LNCAP (cell line): ENCODE measurements around the gene NCEH1.
A peak's percentile ranks its signal among the peaks of the same experiment; 100 is the strongest.

ENCODE experiments used
- TF ChIP-seq, protein P1 (sequence below): fragments of 450-650 bp; IDR thresholded peaks from 2 replicates; pipeline ENCODE4 v1.5.1; 2017; ENCODE audit warnings: mild to moderate bottlenecking

The NCEH1 gene

DNA sequence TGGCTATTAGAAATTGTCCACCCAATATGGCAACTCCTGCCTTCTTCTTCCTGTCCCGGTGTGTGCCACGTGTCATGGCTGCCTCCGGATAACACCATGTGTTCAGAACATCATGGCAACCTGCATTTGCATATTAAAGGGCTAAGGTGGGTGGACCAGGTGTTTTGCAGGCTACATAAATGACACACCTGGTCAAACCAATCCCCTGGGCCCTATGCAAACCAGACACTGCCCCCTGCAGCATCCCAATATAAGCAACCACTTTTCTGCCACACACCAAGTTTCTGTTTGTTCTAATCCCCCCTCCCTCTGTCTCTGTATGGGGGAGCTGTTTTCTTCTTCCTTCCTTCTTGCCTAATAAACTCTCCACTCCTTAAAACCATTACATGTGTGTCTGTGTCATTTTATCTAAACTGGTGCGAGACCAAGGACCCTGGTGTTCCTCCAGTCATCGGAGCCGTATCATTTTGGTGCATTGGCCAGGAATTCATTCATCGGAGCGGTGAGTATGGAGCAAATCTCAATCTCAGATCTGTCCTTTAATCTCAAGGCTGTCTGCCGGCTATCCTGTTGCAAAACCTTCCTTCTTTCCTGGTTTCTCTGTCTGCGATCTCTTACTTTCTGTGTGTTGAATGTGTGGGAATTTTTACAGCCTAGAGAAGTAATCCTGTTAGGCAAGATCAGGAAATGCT is 44.5 kb downstream of the NCEH1 start:
- TF ChIP-seq, protein P1, sequence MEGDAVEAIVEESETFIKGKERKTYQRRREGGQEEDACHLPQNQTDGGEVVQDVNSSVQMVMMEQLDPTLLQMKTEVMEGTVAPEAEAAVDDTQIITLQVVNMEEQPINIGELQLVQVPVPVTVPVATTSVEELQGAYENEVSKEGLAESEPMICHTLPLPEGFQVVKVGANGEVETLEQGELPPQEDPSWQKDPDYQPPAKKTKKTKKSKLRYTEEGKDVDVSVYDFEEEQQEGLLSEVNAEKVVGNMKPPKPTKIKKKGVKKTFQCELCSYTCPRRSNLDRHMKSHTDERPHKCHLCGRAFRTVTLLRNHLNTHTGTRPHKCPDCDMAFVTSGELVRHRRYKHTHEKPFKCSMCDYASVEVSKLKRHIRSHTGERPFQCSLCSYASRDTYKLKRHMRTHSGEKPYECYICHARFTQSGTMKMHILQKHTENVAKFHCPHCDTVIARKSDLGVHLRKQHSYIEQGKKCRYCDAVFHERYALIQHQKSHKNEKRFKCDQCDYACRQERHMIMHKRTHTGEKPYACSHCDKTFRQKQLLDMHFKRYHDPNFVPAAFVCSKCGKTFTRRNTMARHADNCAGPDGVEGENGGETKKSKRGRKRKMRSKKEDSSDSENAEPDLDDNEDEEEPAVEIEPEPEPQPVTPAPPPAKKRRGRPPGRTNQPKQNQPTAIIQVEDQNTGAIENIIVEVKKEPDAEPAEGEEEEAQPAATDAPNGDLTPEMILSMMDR = peak; percentile 31; the same call in 1 of the 2 replicates

DNA sequence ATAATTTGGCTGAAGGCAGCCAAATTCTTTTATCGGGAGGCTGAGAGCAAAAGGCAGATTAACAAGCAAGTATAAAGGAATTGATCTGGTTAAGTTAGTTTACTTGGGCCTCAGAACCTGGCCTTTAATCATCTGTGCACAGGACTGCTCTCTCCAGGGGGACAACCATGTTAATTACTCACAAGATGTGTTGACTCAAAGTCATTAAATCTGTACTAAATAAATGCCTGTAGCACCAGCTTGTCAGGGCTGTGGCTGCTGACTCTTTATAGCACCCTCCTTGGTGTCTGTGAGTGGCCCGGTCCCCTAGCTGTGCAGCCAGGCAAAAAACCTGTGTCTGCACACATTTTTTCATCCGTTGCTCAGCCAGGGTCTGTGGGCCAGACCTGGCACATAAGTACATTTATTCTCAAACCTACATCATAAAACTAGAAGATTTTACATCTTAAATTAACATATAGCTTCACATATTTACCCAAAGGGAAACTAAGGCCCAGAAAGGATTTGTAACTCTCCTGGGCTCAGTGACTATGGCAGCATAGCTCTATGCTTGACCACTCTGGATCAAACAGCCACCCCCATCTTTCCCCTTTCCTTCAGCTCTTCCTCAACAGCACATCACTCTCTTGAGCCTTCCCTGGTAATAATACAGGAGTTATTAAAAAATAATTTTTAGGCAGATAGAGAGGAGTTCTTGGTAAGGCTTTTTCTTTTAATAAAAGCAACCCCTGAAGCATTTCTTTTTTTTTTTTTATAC is 51.4 kb downstream of the NCEH1 start:
- TF ChIP-seq, protein P1 = no peak

DNA sequence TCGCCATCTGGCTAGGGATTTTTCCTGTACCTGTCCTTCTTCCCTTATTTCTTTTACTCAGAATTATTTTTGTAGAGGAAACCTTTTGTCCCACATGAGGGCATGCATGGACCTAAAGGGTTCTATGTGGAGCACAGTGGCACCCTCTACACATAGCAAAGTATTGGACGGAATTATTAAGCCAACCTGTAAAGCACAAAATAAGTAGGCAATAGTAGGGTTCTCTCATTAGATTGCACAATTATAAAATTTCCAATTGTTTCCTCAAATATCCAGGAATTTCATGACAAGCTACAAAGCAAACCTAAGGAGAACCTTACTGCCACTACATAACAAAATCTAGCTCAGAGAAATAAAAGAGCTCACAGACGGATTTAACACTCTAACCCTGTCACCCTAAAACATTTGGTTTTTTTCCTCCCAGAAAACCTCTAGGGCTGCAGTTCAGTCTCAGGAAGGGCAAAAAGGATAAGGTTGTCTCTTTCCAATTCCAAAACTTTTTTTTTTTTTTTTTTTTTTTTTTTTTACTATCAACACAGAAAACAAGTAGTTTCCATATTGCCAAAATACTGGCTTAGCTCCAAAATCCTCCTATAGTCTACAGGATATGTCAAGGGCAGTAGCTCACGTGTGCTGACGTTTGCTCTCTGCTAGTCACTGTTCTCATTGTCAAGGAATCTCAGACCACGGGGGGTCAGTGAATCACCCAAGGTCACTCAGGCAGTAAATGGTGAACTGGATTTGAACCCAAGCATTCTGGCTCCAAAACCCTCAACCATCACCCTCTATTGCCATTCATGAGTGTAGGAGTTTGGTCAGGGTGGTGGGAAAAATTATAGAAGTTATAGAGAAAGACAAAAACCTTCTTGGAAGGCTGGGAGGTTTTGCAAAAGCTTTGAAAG is 52.3 kb downstream of the NCEH1 start:
- TF ChIP-seq, protein P1 = no peak

DNA sequence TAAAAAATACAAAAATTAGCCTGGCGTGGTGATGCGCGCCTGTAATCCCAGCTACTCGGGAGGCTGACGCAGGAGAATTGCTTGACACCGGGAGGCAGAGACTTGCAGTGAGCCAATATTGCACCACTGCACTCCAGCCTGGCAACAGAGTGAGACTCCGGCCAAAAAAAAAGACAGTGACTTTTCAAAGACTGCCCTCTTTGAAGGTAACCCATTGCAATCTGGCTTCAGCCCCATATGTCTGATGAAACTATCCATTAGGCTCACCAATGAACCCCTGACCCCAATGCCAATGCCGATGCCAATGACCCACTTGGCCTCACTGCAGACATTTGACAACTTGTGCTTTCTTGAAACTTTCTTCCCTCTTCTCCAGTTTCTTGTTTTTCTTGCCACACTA is 54.3 kb downstream of the NCEH1 start:
- TF ChIP-seq, protein P1 = no peak

DNA sequence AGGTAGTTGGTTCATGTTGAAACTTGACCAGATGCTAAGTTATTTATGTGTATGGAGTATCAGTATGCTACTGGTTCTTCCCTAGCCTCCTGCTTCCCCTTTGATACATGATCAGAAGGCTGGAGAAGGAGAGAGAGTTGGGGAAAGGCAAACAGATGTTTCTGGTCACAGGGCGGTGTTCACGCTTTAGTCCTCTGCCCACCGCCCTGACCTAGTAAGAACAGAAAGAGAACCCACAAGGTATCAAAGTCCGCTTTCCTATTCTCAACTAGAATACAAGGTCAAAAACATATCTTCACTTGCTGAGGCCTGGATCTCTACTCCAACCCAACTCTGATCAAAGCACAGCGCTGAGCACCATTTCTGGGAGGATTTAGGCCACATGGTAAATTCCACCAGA is 55.5 kb downstream of the NCEH1 start:
- TF ChIP-seq, protein P1 = no peak

DNA sequence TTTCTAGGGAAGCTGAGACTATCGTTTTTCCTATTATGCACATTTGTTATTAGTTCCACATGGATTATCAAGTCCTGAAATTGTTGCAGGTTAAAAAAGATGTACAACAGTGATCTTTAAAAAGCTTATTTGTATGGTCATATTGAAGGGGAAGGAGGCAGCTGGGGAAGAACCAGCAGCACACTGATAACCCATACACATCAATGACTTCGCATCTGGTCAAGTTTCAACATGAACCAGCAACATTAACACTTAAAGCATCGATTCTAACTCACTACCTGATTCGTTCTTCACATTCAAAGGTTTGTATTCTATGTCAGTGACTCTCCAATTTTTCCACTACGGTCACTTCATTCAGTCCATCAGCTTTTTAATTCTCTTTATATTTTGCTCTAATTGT is 56.4 kb downstream of the NCEH1 start:
- TF ChIP-seq, protein P1 = no peak

DNA sequence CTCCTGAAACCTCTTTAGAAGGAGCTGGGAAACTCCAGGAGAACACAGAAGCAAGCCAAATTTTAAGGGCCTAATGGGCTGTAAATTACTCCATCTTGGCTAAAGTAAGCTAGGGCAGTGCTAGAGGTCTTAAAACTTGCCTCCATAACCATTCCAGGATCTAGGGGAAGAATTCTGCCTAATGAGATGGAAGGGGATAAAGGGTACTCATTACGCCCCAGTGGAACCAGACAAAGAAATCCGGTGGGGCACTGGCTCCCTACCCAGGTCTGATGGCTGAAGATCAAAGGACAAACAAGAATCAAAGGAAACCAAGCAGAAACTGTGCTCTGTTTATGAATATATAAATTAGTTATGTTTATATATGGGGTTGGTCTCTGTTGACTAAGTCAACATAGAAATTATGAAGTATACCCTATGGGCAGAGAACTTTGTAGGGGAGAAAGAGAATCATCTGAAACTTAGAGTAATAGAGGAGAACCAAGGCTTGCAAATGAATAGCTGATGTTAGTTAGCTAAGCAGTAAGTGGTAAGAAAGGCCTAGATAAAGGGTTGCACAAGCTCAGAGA is 57.8 kb downstream of the NCEH1 start:
- TF ChIP-seq, protein P1 = no peak
